Activated CD8-positive, alpha-beta memory T cell treated with anti-CD3 and anti-CD28 coated beads, Interleukin-2, amount 50 U/mL, for 48 hours (primary cell): Measurements from ENCODE around the gene ASL.
"Not testable (repeated sequence)": the region's sequence is repeated elsewhere in the genome, so short reads cannot be mapped to it uniquely, and the experiment has no call there.

ENCODE experiments used
- DNase-seq: peaks from one replicate; pipeline ENCODE4 v3.0.0-alpha.2; 2020

ASL gene

GRCh38 chr7:66076462-66077329, 1.1 kb downstream of the ASL start:
- DNase-seq: no peak

DNA sequence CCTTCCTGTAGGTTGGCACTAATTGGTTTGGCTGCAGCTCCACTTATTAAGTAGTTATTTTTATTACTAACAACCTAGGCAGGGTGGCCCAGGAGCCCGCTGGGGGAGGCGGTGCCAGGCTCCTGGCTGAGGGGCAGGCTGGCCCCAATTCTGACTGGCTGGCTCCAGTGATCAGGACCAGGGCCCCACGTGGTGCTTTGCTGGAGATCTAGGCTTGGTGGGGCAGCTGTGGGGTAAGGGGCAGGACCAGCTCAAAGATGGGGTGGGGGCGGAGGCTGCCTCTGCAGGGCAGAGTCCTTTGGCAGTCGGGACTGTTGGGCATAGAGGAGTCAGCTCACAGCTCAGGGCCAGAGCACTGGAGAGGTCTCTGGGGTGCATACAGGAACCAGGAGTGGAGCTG, 2.4 kb downstream of the ASL start:
- no peak for DNase-seq

GRCh38 chr7:66082083-66082482, 6.5 kb downstream of the ASL start:
- no peak for DNase-seq

GRCh38 chr7:66082886-66083415, 7.3 kb downstream of the ASL start:
- DNase-seq: no peak

DNA sequence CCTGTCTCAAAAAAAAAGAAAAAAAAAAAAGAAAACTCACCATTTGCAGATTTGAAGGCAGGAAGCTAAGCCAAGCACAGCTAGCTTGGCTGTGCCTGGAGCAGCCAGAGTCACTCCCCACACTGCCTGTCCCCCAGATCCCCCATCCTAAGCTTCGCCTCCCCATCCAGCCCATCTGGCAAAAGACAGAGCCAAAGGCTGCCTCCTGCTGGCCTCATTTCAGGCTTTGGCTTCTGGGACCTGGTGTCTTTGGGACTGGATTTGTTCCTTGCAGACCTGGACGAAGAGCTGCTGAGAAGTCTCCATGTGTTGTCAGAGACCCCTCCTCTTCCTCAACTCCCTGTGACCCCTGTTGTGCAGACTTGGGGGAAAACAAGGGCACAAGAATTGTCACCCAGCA, 8.1 kb downstream of the ASL start:
- DNase-seq: no peak

GRCh38 chr7:66088861-66089838, 13.5 kb downstream of the ASL start:
- no peak for DNase-seq

- no peak for DNase-seq
Measured at GRCh38 chr7:66092654-66093053, 17.0 kb downstream of the ASL start.

DNA sequence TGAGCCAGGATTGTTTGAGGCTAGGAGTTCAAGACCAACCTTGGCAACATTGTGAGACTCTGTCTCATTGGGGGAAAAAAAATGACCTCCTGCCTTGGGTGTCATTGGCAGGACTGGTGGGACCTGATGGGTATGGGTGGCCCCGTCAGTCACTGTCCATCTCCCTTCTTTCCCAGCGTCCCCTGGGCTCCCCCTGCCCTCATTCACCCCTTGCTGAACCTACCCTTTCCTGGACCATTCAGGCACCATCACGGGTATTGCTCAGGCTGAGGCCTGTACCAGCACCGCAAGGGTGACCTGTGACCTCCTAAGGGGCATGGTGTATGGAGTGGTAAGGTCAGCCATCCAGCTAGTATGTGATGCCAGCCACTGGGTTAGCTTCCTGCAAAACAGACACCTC, 19.4 kb downstream of the ASL start:
- DNase-seq: no peak

GRCh38 chr7:66099232-66099550, 23.6 kb downstream of the ASL start:
- no peak for DNase-seq

- DNase-seq: peak; percentile 64
Measured at GRCh38 chr7:66099551-66100407, 24.2 kb downstream of the ASL start.

DNA sequence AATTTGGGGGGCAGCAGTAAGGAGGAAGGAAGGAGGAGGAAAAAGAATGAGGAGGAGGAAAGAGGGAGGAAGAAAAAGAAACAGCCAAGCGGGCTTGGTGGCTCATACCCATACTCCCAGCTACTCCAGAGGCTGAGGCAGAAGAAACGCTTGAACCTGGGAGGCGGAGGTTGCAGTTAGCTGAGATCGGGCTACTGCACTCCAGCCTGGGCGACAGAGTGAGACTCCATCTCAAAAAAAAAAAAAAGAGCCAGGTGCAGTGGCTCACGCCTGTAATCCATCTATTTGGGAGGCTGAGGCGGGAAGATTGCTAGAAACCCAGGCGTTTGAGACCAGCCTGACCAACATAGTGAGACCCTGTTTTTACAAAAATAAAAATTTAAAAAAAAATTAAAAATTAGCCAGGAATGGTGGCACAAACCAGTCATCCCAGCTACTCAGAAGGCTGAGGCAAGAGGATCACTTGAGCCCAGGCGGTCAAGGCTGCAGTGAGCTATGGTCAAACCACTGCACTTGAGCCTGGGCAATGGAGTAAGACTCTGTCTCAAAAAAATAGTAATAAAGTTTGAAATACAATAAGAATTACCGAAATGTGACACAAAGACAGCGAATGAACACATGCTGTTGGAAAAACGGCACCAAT, 24.9 kb downstream of the ASL start:
- no peak for DNase-seq

- DNase-seq: not testable (repeated sequence)
Measured at GRCh38 chr7:66102168-66102567, 26.5 kb downstream of the ASL start.

DNA sequence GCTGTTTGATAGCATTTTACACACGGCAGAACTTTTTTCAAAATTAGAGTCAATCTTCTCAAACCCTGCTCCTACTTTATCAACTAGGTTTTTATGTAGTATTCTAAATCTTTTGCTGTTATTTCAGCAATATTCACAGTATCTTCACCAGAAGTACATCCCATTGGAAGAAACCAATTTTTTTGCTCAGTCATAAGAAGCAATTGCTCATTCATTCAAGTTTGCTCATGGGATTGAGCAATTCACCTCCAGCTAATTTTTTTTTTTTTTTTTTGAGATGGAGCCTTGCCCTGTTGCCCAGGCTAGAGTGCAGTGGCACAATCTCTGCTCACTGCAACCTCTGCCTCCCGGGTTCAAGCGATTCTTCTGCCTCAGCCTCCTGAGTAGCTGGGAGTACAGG, 28.4 kb downstream of the ASL start:
- not testable (repeated sequence) for DNase-seq

DNA sequence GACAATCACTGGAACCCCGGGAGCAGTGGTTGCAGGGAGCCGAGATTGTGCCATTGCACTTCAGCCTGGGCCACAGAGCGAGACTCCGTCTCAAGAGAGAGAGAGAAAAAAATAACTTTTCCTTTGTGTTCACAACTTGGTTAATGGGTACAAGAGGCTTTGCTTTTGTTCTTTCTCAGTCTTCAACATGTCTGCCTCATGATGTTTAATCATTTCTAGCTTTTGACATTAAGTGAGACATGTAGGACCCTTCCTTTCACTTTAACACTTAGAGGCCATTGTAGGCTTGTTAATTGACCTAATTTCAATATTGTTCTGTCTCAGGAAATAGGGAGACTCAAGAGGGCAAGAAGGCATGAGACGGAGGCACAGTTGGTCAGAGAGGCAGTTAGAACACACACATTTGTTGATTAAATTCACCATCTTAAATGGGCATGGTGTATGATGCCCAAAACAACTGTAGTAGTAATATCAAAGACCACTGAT, 29.7 kb downstream of the ASL start:
- no peak for DNase-seq

- not testable (repeated sequence) for DNase-seq
Measured at GRCh38 chr7:66108410-66108809, 32.8 kb downstream of the ASL start.

DNA sequence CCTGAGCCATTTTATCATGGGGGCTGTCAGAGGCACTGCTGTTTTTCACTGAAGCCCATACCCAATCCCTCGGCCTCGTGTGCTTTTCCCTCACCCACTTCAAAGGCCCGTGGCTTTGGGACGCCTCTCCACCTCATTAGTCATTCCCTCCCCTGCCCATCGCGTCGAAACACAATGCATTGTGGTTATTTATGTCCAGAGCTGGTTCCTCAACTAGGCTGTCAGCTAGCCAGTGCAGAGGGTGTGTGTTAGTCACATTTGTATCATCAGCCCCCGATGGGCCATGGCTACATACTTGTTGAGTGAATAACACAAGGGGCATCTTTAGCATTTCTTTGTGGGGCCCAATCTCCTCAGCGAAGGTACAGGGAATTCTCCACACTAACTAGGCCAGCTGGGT, 35.2 kb downstream of the ASL start:
- DNase-seq: no peak

- peak; percentile 91 for DNase-seq
Measured at GRCh38 chr7:66114743-66115649, 39.4 kb downstream of the ASL start, which contains the start of gene CRCP. TSS of gene CRCP (plus strand) at chr7:66114847. CDS start at chr7:66114963, 116 bp downstream.

DNA sequence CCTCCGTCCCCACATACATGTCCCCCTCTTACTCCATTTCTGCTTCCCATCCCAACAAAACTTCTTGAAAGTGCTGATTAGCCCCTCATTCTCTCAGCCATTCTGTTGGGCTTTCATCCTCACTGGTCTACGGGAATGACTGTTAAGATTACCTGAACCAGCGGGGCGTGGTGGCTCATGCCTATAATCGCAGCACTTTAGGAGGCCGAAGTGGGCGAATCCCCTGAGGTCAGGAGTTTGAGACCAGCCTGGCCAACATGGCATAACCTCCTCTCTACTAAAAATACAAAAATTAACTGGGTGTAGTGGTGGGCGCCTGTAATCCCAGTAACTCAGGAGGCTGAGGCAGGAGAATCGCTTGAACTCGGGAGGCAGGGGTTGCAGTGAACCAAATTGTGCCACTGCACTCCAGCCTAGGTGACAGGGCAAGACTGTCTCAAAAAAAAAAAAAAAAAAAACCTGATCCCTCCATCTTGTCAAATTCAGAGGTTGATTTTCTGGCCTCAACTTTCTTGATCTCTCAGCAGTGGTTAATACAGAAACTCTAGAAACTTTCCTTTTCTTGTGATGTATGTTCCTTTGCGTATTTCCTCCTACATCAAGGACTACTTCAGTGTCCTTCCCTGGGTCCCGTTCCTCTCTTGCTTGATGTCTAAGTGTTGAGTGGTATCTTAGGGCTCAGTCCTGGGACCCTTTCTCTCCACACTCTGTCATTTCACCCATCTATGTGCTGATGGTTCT, 41.2 kb downstream of the ASL start:
- not testable (repeated sequence) for DNase-seq

DNA sequence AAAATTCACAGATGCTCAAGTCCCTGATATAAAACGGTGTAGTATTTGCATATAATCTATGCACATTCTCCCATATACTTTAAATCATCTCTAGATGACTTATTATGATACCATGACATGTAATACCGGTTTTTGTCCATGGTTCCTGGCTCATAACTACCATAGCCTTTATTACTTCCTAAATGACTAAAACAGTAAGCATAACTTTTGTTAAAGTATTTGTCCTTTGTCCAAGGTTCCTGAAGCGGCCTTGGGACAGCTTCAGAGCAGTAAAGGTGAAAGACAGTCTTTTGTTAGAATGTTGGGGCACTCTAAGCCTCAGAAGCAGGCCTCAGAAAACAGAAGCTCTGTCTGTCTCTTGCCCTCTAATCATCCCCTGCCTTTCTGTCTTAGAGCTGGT, 43.0 kb downstream of the ASL start:
- no peak for DNase-seq
